HL-60 (cell line): Measurements from ENCODE around the gene SARDH.

Experiments
- DNase-seq, 2 experiments: peaks; one replicate each; pipeline ENCODE4 v3.0.0-alpha.2; 2010 to 2020; ENCODE audit warnings: low read depth in 1 of 2, low spot score in 1 of 2
- H3K27ac ChIP-seq: fragments of 250-450 bp; sonication (Bioruptor Pico); replicated peaks from 2 replicates; pipeline ENCODE4 v1.5.1; 2020; ENCODE audit warnings: mild to moderate bottlenecking, moderate library complexity
- H3K27me3 ChIP-seq: fragments of 250-450 bp; sonication (Bioruptor Pico); 2 replicates; pipeline ENCODE4 v1.5.1; 2021; ENCODE audit warnings: mild to moderate bottlenecking, moderate library complexity; ENCODE audit not compliant: insufficient read depth, poor library complexity, severe bottlenecking
- H3K4me3 ChIP-seq: replicated peaks from 2 replicates; pipeline ENCODE4 v1.5.1; 2011; ENCODE audit warnings: mild to moderate bottlenecking, control low read depth, low read length; ENCODE audit not compliant: insufficient read depth
- CTCF ChIP-seq: IDR thresholded peaks from one replicate; pipeline ENCODE4 v1.5.1; 2011; ENCODE audit warnings: low read length, control low read depth, inconsistent platforms; ENCODE audit not compliant: insufficient read depth
- GABPA ChIP-seq: IDR thresholded peaks from 2 replicates; pipeline ENCODE4 v1.6.1; 2012; ENCODE audit warnings: low read depth
- POLR2AphosphoS5 ChIP-seq: IDR thresholded peaks from 2 replicates; pipeline ENCODE4 v1.6.1; 2012; ENCODE audit warnings: low read depth
- REST ChIP-seq: IDR thresholded peaks from 2 replicates; pipeline ENCODE4 v1.6.1; 2012; ENCODE audit warnings: low read depth; ENCODE audit not compliant: insufficient replicate concordance
- SPI1 ChIP-seq: IDR thresholded peaks from 2 replicates; pipeline ENCODE4 v1.6.1; 2012; ENCODE audit warnings: low read depth, mild to moderate bottlenecking, borderline replicate concordance

Gene SARDH

GRCh38 chr9:133741716-133742115, 3.6 kb upstream of the SARDH start:
- Histone ChIP-seq H3K27me3 (peaks cover 2% of the 10 kb centered on the region), H3K27ac (no peak overlapping the region), H3K4me3 (no peak overlapping the region)
- no peak for DNase-seq
- TF ChIP-seq REST (no peak), POLR2AphosphoS5 (no peak), SPI1 (no peak), GABPA (no peak), CTCF (no peak)

- no peak for DNase-seq
- Histone ChIP-seq H3K27me3 (peaks cover 2% of the 10 kb centered on the region), H3K4me3 (no peak overlapping the region), H3K27ac (no peak overlapping the region)
- TF ChIP-seq POLR2AphosphoS5: no peak
- no peak for TF ChIP-seq CTCF
- TF ChIP-seq SPI1: no peak
- TF ChIP-seq REST: no peak
Observed at GRCh38 chr9:133740911-133741310, 2.8 kb upstream of the SARDH start.

GRCh38 chr9:133739408-133740280, 1.5 kb upstream of the SARDH start:
- H3K4me3 ChIP-seq: no peak overlapping the region
- no peak for TF ChIP-seq REST
- no peak overlapping the region for H3K27ac ChIP-seq
- DNase-seq: no peak
- peaks cover 2% of the 10 kb centered on the region for H3K27me3 ChIP-seq
